Caco-2 (cell line): Measurements from ENCODE around the gene PLBD2. TPM values are rescaled to one million over a fixed set of nuclear protein-coding genes. Genes with fewer than 3 reads are reported as not detected.

Experiments used
- BruUV-seq: library from RNA; stranded (reverse); fragments of 400-500 nt; replicated peaks from 2 replicates; lab custom pipeline; 2021; lab: Mats Ljungman, UMichigan
- CTCF ChIA-PET: fragments of 300-600 bp; sonication (Branson Sonifier 250); formaldehyde crosslinking; loops from one replicate; lab custom pipeline; 2022; ENCODE audit warnings: antibody characterized with exemption; lab: Charles Lee
- POLR2A ChIA-PET: fragments of 300-600 bp; sonication (Branson Sonifier 250); formaldehyde crosslinking; loops from one replicate; lab custom pipeline; 2022; ENCODE audit warnings: antibody characterized with exemption; lab: Charles Lee
- DNase-seq, 2 experiments: peaks; one replicate each; pipeline versions ENCODE4 v3.0.0 to v3.0.0-alpha.2; 2020 to 2022
- H3K27me3 ChIP-seq: replicated peaks from 2 replicates; pipeline ENCODE4 v1.6.0; 2011; ENCODE audit warnings: low read length; ENCODE audit not compliant: control insufficient read depth, insufficient read depth
- H3K36me3 ChIP-seq: 2 replicates; pipeline ENCODE4 v1.5.1; 2011; ENCODE audit warnings: low read length; ENCODE audit not compliant: control insufficient read depth, insufficient read depth
- H3K4me1 ChIP-seq: fragments of 250-450 bp; sonication (Bioruptor Pico); 2 replicates; pipeline ENCODE4 v1.5.1; 2020; ENCODE audit warnings: mild to moderate bottlenecking
- H3K4me3 ChIP-seq: 2 replicates; pipeline ENCODE4 v1.5.1; 2011; ENCODE audit warnings: low read depth, mild to moderate bottlenecking, control low read depth, low read length
- H3K9me3 ChIP-seq: fragments of 250-450 bp; sonication (Bioruptor Pico); 2 replicates; pipeline ENCODE4 v1.5.1; 2020; ENCODE audit warnings: mild to moderate bottlenecking, moderate library complexity
- H3K27ac Mint-ChIP-seq: one replicate; pipeline ENCODE4 v1.8.0; 2022; ENCODE audit warnings: mixed read lengths; ENCODE audit not compliant: unreplicated experiment
- H3K27me3 Mint-ChIP-seq: one replicate; pipeline ENCODE4 v1.8.0; 2022; ENCODE audit warnings: mixed read lengths; ENCODE audit not compliant: insufficient read depth, unreplicated experiment
- H3K36me3 Mint-ChIP-seq: one replicate; pipeline ENCODE4 v1.8.0; 2022; ENCODE audit warnings: mild to moderate bottlenecking, mixed read lengths; ENCODE audit not compliant: insufficient read depth, unreplicated experiment
- H3K4me1 Mint-ChIP-seq: one replicate; pipeline ENCODE4 v1.8.0; 2022; ENCODE audit warnings: low read depth, mixed read lengths; ENCODE audit not compliant: unreplicated experiment
- H3K4me3 Mint-ChIP-seq: one replicate; pipeline ENCODE4 v1.8.0; 2022; ENCODE audit warnings: mild to moderate bottlenecking, moderate library complexity, mixed read lengths; ENCODE audit not compliant: unreplicated experiment
- H3K9me3 Mint-ChIP-seq: one replicate; pipeline ENCODE4 v1.8.0; 2022; ENCODE audit warnings: mixed read lengths; ENCODE audit not compliant: unreplicated experiment
- intact Hi-C: fragments of 100-400 bp; cut with micrococcal nuclease; formaldehyde crosslinking; loops from one replicate; pipeline ENCODE4 v1.10.0; 2022; ENCODE audit not compliant: unreplicated experiment
- total RNA-seq: library from RNA; stranded (reverse); gene quantifications from 2 replicates; pipeline ENCODE4 v1.2.3, GENCODE V29; 2022
- TF ChIP-seq, protein P1 (sequence below), 2 experiments: fragments of 200-600 bp in 1 of 2; IDR thresholded peaks; 1 replicate in 1 of 2; 2 replicates in 1 of 2; pipeline versions ENCODE4 v1.5.1 to v1.8.0; 2011 to 2022; ENCODE audit warnings: antibody characterized with exemption in 1 of 2, control low read depth in 1 of 2, inconsistent platforms in 1 of 2, low read depth in 1 of 2, low read length in 1 of 2, mild to moderate bottlenecking in 1 of 2, moderate library complexity in 1 of 2; ENCODE audit not compliant: insufficient read depth in 1 of 2, severe bottlenecking in 1 of 2, unreplicated experiment in 1 of 2

PLBD2 gene
- total RNA-seq, 1 experiment from 2014 or later, result 43.1 TPM

DNA sequence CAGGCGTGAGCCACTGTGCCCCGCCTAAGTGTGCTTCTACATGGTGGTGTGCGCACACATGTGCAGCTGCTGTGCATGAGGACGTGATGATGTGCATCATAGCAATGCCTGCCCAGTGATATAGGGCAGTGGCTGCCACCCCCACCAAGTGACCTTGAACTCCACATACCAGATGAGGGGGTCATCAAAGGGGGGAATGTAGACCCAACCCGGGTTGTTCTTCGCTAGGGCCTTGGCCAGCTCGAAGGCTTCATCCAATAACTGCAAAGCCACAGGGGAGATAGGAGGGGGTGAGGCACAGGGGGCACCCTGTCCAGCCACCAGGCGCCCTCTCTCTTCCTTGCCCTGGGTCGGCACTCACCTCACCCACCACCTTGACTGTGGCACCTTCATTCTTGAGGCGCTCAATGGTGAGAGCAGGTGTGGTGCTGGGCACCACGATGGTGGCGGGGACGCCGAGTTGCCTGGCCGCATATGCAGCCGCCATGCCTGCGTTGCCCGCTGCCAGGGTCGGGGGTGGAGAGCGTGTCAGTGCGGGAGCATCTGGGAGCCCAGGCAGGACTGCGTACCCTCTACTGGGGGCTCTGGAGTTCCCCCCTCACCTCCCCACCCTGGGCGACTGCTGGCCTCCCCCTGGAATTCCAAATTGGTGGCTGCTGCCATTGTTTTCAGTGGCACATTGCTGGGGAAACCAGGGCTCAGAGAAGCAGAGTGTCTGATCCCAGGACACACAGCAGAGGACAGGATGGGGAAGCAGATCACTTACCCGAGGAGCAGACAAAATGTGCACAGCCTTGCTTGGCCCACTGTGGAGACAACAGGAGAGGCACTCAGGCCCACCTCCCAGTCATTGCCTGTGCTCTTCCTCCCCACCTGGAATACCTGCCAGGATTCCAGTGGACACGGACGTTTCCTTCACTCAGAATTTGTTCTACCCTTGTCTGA is 40.2 kb downstream of the PLBD2 start:
- intact Hi-C loops, result no loop called here
- Mint-ChIP-seq H3K36me3 (peaks cover 3% of the 10 kb centered on the region), H3K4me1 (no peaks in the 10 kb centered on the region), H3K27me3 (peaks cover 10% of the 10 kb centered on the region), H3K27ac (no peak overlapping the region), H3K9me3 (no peaks in the 10 kb centered on the region), H3K4me3 (no peak overlapping the region)
- Histone ChIP-seq H3K4me1 (no peaks in the 10 kb centered on the region), H3K9me3 (no peaks in the 10 kb centered on the region), H3K36me3 (no peaks in the 10 kb centered on the region), H3K4me3 (no peak overlapping the region), H3K27me3 (no peaks in the 10 kb centered on the region)
- no peak for DNase-seq
- TF ChIP-seq, protein P1, sequence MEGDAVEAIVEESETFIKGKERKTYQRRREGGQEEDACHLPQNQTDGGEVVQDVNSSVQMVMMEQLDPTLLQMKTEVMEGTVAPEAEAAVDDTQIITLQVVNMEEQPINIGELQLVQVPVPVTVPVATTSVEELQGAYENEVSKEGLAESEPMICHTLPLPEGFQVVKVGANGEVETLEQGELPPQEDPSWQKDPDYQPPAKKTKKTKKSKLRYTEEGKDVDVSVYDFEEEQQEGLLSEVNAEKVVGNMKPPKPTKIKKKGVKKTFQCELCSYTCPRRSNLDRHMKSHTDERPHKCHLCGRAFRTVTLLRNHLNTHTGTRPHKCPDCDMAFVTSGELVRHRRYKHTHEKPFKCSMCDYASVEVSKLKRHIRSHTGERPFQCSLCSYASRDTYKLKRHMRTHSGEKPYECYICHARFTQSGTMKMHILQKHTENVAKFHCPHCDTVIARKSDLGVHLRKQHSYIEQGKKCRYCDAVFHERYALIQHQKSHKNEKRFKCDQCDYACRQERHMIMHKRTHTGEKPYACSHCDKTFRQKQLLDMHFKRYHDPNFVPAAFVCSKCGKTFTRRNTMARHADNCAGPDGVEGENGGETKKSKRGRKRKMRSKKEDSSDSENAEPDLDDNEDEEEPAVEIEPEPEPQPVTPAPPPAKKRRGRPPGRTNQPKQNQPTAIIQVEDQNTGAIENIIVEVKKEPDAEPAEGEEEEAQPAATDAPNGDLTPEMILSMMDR (IDR thresholded peaks at IDR 0.05; ENCODE audit: insufficient read depth in 1 of 2, low read depth in 1 of 2, low read length in 1 of 2, severe bottlenecking in 1 of 2, unreplicated experiment in 1 of 2), result no peak
- POLR2A ChIA-PET, result no interaction called here
- no TSS peak for BruUV-seq
- CTCF ChIA-PET, result no interaction called here

DNA sequence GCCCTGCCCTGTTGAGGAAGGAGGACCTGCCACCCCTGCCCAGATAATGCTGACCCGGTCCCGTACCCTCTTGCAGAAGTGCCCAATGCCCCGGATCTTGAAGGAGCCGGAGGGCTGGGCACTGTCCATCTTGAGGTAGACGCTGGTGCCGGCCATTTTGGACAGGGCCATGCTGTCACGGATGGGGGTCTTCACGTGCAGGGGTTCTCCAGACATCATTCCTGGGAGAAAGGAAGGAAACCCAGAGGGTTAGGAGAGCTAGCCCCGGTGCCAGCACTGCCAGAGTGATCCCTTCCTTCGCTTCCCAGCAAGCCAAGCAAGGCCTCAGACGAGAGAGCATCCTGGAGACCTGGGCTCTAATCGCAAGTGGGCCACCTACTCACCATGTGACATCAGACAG is 41.1 kb downstream of the PLBD2 start:
- H3K4me1 ChIP-seq, result no peaks in the 10 kb centered on the region
- ChIA-PET POLR2A (no interaction called here), CTCF (no interaction called here)
- intact Hi-C loops, result no loop called here
- H3K27ac Mint-ChIP-seq, result no peak overlapping the region
- H3K9me3 Mint-ChIP-seq, result no peaks in the 10 kb centered on the region
- BruUV-seq, result no TSS peak
- no peak overlapping the region for H3K4me3 Mint-ChIP-seq
- no peaks in the 10 kb centered on the region for H3K4me1 Mint-ChIP-seq
- peaks cover 10% of the 10 kb centered on the region for H3K27me3 Mint-ChIP-seq
- H3K4me3 ChIP-seq, result no peak overlapping the region
- TF ChIP-seq, protein P1 (IDR thresholded peaks at IDR 0.05; ENCODE audit: insufficient read depth in 1 of 2, low read depth in 1 of 2, low read length in 1 of 2, severe bottlenecking in 1 of 2, unreplicated experiment in 1 of 2), result no peak
- H3K36me3 ChIP-seq, result no peaks in the 10 kb centered on the region
- no peaks in the 10 kb centered on the region for H3K36me3 Mint-ChIP-seq
- no peaks in the 10 kb centered on the region for H3K27me3 ChIP-seq
- H3K9me3 ChIP-seq, result no peaks in the 10 kb centered on the region
- no peak for DNase-seq

DNA sequence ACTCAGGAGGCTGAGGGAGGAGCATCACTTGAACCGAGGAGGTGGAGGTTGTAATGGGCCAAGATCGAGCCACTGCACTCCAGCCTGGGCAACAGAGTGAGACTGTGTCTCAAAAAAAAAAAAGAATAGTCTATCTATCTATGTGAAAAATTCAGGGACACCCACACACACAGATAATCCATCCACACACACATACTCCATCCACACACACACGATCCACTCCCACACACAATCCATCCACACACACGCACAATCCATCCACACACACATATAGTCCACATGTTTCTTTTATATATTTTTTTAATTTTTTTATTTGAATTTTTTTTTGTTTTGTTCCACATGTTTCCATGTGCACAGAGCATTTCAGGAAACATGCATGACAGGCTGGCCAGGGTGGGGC is 42.0 kb downstream of the PLBD2 start:
- no peaks in the 10 kb centered on the region for H3K9me3 Mint-ChIP-seq
- no peaks in the 10 kb centered on the region for H3K4me1 Mint-ChIP-seq
- BruUV-seq, result no TSS peak
- H3K27me3 Mint-ChIP-seq, result peaks cover 10% of the 10 kb centered on the region
- TF ChIP-seq, protein P1 (IDR thresholded peaks at IDR 0.05; ENCODE audit: insufficient read depth in 1 of 2, low read depth in 1 of 2, low read length in 1 of 2, severe bottlenecking in 1 of 2, unreplicated experiment in 1 of 2), result no peak
- no peaks in the 10 kb centered on the region for H3K36me3 ChIP-seq
- H3K4me3 ChIP-seq, result no peak overlapping the region
- no peak overlapping the region for H3K27ac Mint-ChIP-seq
- ChIA-PET CTCF (no interaction called here), POLR2A (no interaction called here)
- intact Hi-C loops, result no loop called here
- no peaks in the 10 kb centered on the region for H3K4me1 ChIP-seq
- no peak for DNase-seq
- no peaks in the 10 kb centered on the region for H3K9me3 ChIP-seq
- no peaks in the 10 kb centered on the region for H3K27me3 ChIP-seq
- H3K4me3 Mint-ChIP-seq, result no peak overlapping the region
- H3K36me3 Mint-ChIP-seq, result no peaks in the 10 kb centered on the region
